Uterus (tissue), 4 donors: ENCODE measurements around the gene ATXN7L1. TPM values are rescaled to one million over a fixed set of nuclear protein-coding genes. Genes with fewer than 3 reads are reported as not detected.

ENCODE experiments used
- DNase-seq, 2 donors: peaks; one replicate each; pipeline ENCODE4 v3.0.0-alpha.2; 2019 to 2020
- H3K27ac ChIP-seq, 2 donors: fragments of 200-600 bp; sonication (generic); 1 replicate in 1 of 2; 2 replicates in 1 of 2; pipeline ENCODE4 v1.5.1; 2016 to 2018
- H3K27me3 ChIP-seq, 2 donors: fragments of 200-600 bp; sonication (generic); one replicate each; pipeline ENCODE4 v1.5.1; 2018 to 2019; ENCODE audit warnings: control low read depth in 1 of 2
- H3K36me3 ChIP-seq, 2 donors: fragments of 200-600 bp; sonication (generic); one replicate each; pipeline ENCODE4 v1.5.1; 2019; ENCODE audit warnings: control low read depth in 1 of 2
- H3K4me1 ChIP-seq, 2 donors: fragments of 200-600 bp; sonication (generic); one replicate each; pipeline ENCODE4 v1.5.1; 2018 to 2019; ENCODE audit warnings: control low read depth in 1 of 2
- H3K4me3 ChIP-seq, 2 donors: fragments of 200-600 bp; sonication (generic); 1 replicate in 1 of 2; 2 replicates in 1 of 2; pipeline ENCODE4 v1.5.1; 2018 to 2019; ENCODE audit warnings: mild to moderate bottlenecking in 1 of 2
- H3K9me3 ChIP-seq, 2 donors: fragments of 200-600 bp; sonication (generic); one replicate each; pipeline ENCODE4 v1.5.1; 2019; ENCODE audit warnings: control low read depth in 1 of 2
- CTCF ChIP-seq, 4 experiments: fragments of 200-600 bp in 2 of 4; fragments of 450-650 bp in 2 of 4; sonication (generic) in 2 of 4; IDR thresholded peaks; one replicate each; pipeline ENCODE4 v1.5.1; 2016 to 2019; ENCODE audit warnings: antibody characterized with exemption in 4 of 4, mild to moderate bottlenecking in 2 of 4, moderate library complexity in 1 of 4
- POLR2A ChIP-seq, 2 donors: fragments of 450-650 bp; IDR thresholded peaks; one replicate each; pipeline ENCODE4 v1.6.1; 2016; ENCODE audit warnings: antibody characterized with exemption in 2 of 2, mild to moderate bottlenecking in 1 of 2, moderate library complexity in 1 of 2
- intact Hi-C: fragments of 100-400 bp; cut with DNase I; formaldehyde crosslinking; loops from one replicate; pipeline ENCODE4 v1.15.1; 2023; ENCODE audit warnings: low total_unique reads
- total RNA-seq, 4 donors: library from RNA; depleted of rRNA in 3 of 4; stranded (reverse); fragments of >200 nt in 3 of 4; gene quantifications; one replicate each; pipeline versions ENCODE4 v1.1.0 to v1.2.4, GENCODE V29; 2014 to 2023
- donor health status: DM: yes; HTN: yes; CAD: no.

ATXN7L1 gene
- total RNA-seq, 4 donors from 2014 or later: 4.4 to 22.4 (median 11.0) TPM

GRCh38 chr7:105619590-105619989 is 256.8 kb downstream of the ATXN7L1 start:
- Histone ChIP-seq H3K27ac (no peak overlapping the region), H3K27me3 (no peaks in the 10 kb centered on the region), H3K36me3 (no peaks in the 10 kb centered on the region), H3K4me1 (no peaks in the 10 kb centered on the region), H3K4me3 (no peak overlapping the region), H3K9me3 (no peaks in the 10 kb centered on the region)
- TF ChIP-seq CTCF (IDR thresholded peaks at IDR 0.05) (no peak), POLR2A (IDR thresholded peaks at IDR 0.05) (no peak)
- intact Hi-C loops: no loop called here
- DNase-seq: no peak

- Histone ChIP-seq H3K9me3 (no peaks in the 10 kb centered on the region), H3K27ac (no peak overlapping the region), H3K36me3 (no peaks in the 10 kb centered on the region), H3K27me3 (no peaks in the 10 kb centered on the region), H3K4me3 (no peak overlapping the region), H3K4me1 (no peaks in the 10 kb centered on the region)
- intact Hi-C loops: no loop called here
- no peak for DNase-seq
- TF ChIP-seq CTCF (IDR thresholded peaks at IDR 0.05) (no peak), POLR2A (IDR thresholded peaks at IDR 0.05) (no peak)
Observed at GRCh38 chr7:105618016-105618296, 258.4 kb downstream of the ATXN7L1 start.

- Histone ChIP-seq H3K4me3 (no peak overlapping the region), H3K36me3 (no peaks in the 10 kb centered on the region)
Observed at GRCh38 chr7:105617280-105618015, 259.0 kb downstream of the ATXN7L1 start.

GRCh38 chr7:105614341-105614840 is 262.0 kb downstream of the ATXN7L1 start:
- TF ChIP-seq CTCF (IDR thresholded peaks at IDR 0.05): no peak
- TF ChIP-seq POLR2A (IDR thresholded peaks at IDR 0.05): no peak

More at GRCh38 chr7:105617280-105618015, 259.0 kb downstream of the ATXN7L1 start:
- no peak for DNase-seq
- no peak overlapping the region for H3K27ac ChIP-seq
- no peaks in the 10 kb centered on the region for H3K4me1 ChIP-seq
- TF ChIP-seq POLR2A (IDR thresholded peaks at IDR 0.05): no peak
- no peak for TF ChIP-seq CTCF (IDR thresholded peaks at IDR 0.05)
- H3K27me3 ChIP-seq: no peaks in the 10 kb centered on the region
- intact Hi-C loops: no loop called here
- H3K9me3 ChIP-seq: no peaks in the 10 kb centered on the region

GRCh38 chr7:105613611-105614330 is 262.6 kb downstream of the ATXN7L1 start:
- no peak overlapping the region for H3K4me3 ChIP-seq
- H3K36me3 ChIP-seq: no peaks in the 10 kb centered on the region
- no peak for DNase-seq
- TF ChIP-seq POLR2A (IDR thresholded peaks at IDR 0.05): no peak
- TF ChIP-seq CTCF (IDR thresholded peaks at IDR 0.05): no peak
- no peaks in the 10 kb centered on the region for H3K9me3 ChIP-seq
- H3K27ac ChIP-seq: no peak overlapping the region
- H3K4me1 ChIP-seq: no peaks in the 10 kb centered on the region
- intact Hi-C loops: no loop called here
- no peaks in the 10 kb centered on the region for H3K27me3 ChIP-seq

More at GRCh38 chr7:105614341-105614840, 262.0 kb downstream of the ATXN7L1 start:
- Histone ChIP-seq H3K27ac (no peak overlapping the region), H3K27me3 (no peaks in the 10 kb centered on the region), H3K36me3 (no peaks in the 10 kb centered on the region), H3K4me3 (no peak overlapping the region), H3K9me3 (no peaks in the 10 kb centered on the region), H3K4me1 (no peaks in the 10 kb centered on the region)
- no peak for DNase-seq
- intact Hi-C loops: no loop called here
